Gastrocnemius medialis (tissue), 4 donors: ENCODE measurements around the gene PLB1. TPM values are rescaled to one million over a fixed set of nuclear protein-coding genes. Genes with fewer than 3 reads are reported as not detected.

Experiments used
- ATAC-seq, 2 donors: fragments of 150-250 bp; one replicate each; pipeline ENCODE4 v1.9.1; 2016
- DNase-seq, 2 donors: peaks; one replicate each; pipeline ENCODE4 v3.0.0-alpha.2; 2019
- H3K27ac ChIP-seq, 4 donors: fragments of 200-600 bp; sonication (generic); 1 replicate in 1 of 4; 2 replicates in 3 of 4; pipeline ENCODE4 v1.5.1; 2016 to 2018; ENCODE audit warnings: mild to moderate bottlenecking in 2 of 4, moderate library complexity in 1 of 4
- H3K27me3 ChIP-seq, 3 donors: fragments of 200-600 bp; sonication (generic) in 2 of 3; 1 replicate in 1 of 3; 2 replicates in 2 of 3; pipeline versions ENCODE4 v1.5.1 to v1.6.0; 2016 to 2019; ENCODE audit warnings: mild to moderate bottlenecking in 1 of 3, moderate library complexity in 1 of 3
- H3K36me3 ChIP-seq, 2 donors: fragments of 200-600 bp; sonication (generic) in 1 of 2; one replicate each; pipeline ENCODE4 v1.5.1; 2017 to 2018
- H3K4me1 ChIP-seq, 2 donors: fragments of 200-600 bp; sonication (generic) in 1 of 2; one replicate each; pipeline ENCODE4 v1.5.1; 2016 to 2017; ENCODE audit warnings: mild to moderate bottlenecking in 2 of 2
- H3K4me3 ChIP-seq, 4 donors: fragments of 200-600 bp; sonication (generic) in 3 of 4; 1 replicate in 1 of 4; 2 replicates in 3 of 4; pipeline ENCODE4 v1.5.1; 2016 to 2019; ENCODE audit warnings: mild to moderate bottlenecking in 2 of 4
- H3K9me3 ChIP-seq, 3 donors: fragments of 200-600 bp; sonication (generic) in 2 of 3; 1 replicate in 1 of 3; 2 replicates in 2 of 3; pipeline ENCODE4 v1.5.1; 2016 to 2019
- CTCF ChIP-seq, 5 experiments: fragments of 450-650 bp in 3 of 5; fragments of 200-600 bp in 2 of 5; sonication (generic) in 2 of 5; IDR thresholded peaks in 4 of 5; conservative IDR thresholded peaks in 1 of 5; 1 replicate in 4 of 5; 2 replicates in 1 of 5; pipeline ENCODE4 v1.5.1; 2016 to 2019; ENCODE audit warnings: antibody characterized with exemption in 5 of 5, mild to moderate bottlenecking in 3 of 5, moderate library complexity in 3 of 5
- POLR2A ChIP-seq, 2 donors: fragments of 450-650 bp; IDR thresholded peaks; one replicate each; pipeline ENCODE4 v1.6.1; 2017; ENCODE audit warnings: antibody characterized with exemption in 2 of 2, mild to moderate bottlenecking in 2 of 2, moderate library complexity in 2 of 2
- in situ Hi-C, 4 donors: fragments of 200-750 bp; cut with MboI; loops; one replicate each; pipeline versions ENCODE4 v1.15.0 to v1.8.0; 2017; ENCODE audit warnings: low sequenced_read_pairs in 4 of 4
- intact Hi-C: fragments of 100-400 bp; cut with DNase I; formaldehyde crosslinking; loops from one replicate; pipeline ENCODE4 v1.15.1; 2023; ENCODE audit warnings: low total_unique reads
- total RNA-seq, 4 donors: library from RNA; depleted of rRNA; stranded (reverse); fragments of >200 nt; gene quantifications; one replicate each; pipeline versions ENCODE4 v1.1.0 to v1.2.3, GENCODE V29; 2016

PLB1 gene
- total RNA-seq, 4 donors from 2014 or later: 1.2 to 4.3 (median 2.8) TPM

- H3K4me1 ChIP-seq: peaks cover 16 to 19% of the 10 kb centered on the region in 2 donors
- peak overlapping the region; percentile 56 to 78 (median 67) for H3K4me3 ChIP-seq
- intact Hi-C loops (loop anchor here (2.0 to 10.0 kb wide), 5 partner anchors 28 to 385 kb away; partner anchors contain the start of genes SPDYA and WDR43), in situ Hi-C loops (loop anchor here in 1 of 4 donors (25.0 kb wide), 1 partner anchor 320 kb away; the partner anchor contains the start of gene WDR43)
- no peak for TF ChIP-seq CTCF (IDR thresholded peaks at IDR 0.05 in 4 of 5, conservative IDR thresholded peaks at IDR 0.05 in 1 of 5)
- TF ChIP-seq POLR2A (IDR thresholded peaks at IDR 0.05): no peak
- no peaks in the 10 kb centered on the region for H3K9me3 ChIP-seq
- peak; percentile 39 to 48 for ATAC-seq
- H3K27ac ChIP-seq: peak overlapping the region; percentile 80 to 89 (median 85)
- H3K36me3 ChIP-seq: no peaks in the 10 kb centered on the region
- no peaks in the 10 kb centered on the region for H3K27me3 ChIP-seq
- DNase-seq: no peak
These were observed 71.2 kb downstream of the PLB1 start for GRCh38 chr2:28567061-28567471.

DNA sequence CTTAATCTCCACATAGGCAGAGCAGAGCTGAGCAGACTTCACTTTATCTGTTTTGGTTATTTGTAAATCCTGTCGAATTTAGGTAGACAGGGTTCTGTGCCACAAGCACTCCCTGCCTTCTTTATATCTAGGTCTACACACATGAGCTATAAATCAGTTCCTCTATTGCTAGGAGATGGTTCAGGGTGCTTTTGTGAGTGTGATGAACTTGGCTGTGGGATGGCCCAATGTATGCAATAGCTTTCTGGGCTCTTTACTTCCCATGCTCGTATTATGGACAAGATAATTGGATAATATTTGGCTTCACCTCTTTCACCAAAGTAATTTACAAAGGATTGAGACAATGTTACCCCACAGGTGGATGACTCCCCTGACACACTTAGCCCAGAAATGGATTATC, 72.2 kb downstream of the PLB1 start:
- intact Hi-C loops: loop anchor here (5.0 to 10.0 kb wide), 3 partner anchors 244 to 384 kb away; partner anchors contain the start of genes SPDYA and WDR43
- Histone ChIP-seq H3K27me3 (no peaks in the 10 kb centered on the region), H3K9me3 (no peaks in the 10 kb centered on the region), H3K4me3 (no peak overlapping the region), H3K27ac (peak overlapping the region; percentile 80 to 89 (median 85)), H3K4me1 (peaks cover 16 to 19% of the 10 kb centered on the region in 2 donors), H3K36me3 (no peaks in the 10 kb centered on the region)
- DNase-seq: no peak
- TF ChIP-seq CTCF (IDR thresholded peaks at IDR 0.05 in 4 of 5, conservative IDR thresholded peaks at IDR 0.05 in 1 of 5) (no peak), POLR2A (IDR thresholded peaks at IDR 0.05) (no peak)
- ATAC-seq: no peak
- in situ Hi-C loops: loop anchor here in 1 of 4 donors (25.0 kb wide), 1 partner anchor 319 kb away; the partner anchor contains the start of gene WDR43

DNA sequence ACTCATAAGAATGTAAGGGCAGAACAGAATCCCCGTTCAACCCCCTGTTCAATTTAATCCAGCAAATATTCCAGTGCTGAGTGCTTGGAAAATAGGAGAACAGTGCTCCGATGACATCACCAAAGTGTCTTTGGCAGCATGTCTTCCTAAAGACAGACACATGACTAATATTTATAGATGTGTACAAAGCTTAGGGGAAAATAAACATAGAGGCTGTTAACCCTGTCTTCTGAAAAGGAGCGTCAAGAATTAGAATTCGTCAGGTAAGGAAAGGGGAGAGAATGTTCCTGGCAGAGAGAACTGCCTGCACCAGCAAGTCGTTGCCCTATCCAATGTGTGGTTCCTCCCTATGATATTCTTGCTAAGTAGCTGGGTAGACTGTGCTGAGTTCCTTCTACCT, 72.7 kb downstream of the PLB1 start:
- Histone ChIP-seq H3K9me3 (no peaks in the 10 kb centered on the region), H3K27me3 (no peaks in the 10 kb centered on the region), H3K4me3 (no peak overlapping the region), H3K4me1 (peaks cover 16 to 19% of the 10 kb centered on the region in 2 donors), H3K27ac (peak overlapping the region; percentile 80 to 89 (median 85)), H3K36me3 (no peaks in the 10 kb centered on the region)
- TF ChIP-seq POLR2A (IDR thresholded peaks at IDR 0.05) (no peak), CTCF (IDR thresholded peaks at IDR 0.05 in 4 of 5, conservative IDR thresholded peaks at IDR 0.05 in 1 of 5) (no peak)
- in situ Hi-C loops (loop anchor here in 1 of 4 donors (25.0 kb wide), 1 partner anchor 319 kb away; the partner anchor contains the start of gene WDR43), intact Hi-C loops (loop anchor here (5.0 to 10.0 kb wide), 3 partner anchors 244 to 384 kb away; partner anchors contain the start of genes SPDYA and WDR43)
- ATAC-seq (peak; percentile 46 to 63), DNase-seq (no peak)

- Histone ChIP-seq H3K36me3 (no peaks in the 10 kb centered on the region), H3K27ac (no peak overlapping the region), H3K4me3 (no peak overlapping the region), H3K9me3 (no peaks in the 10 kb centered on the region), H3K27me3 (no peaks in the 10 kb centered on the region), H3K4me1 (peaks cover 16 to 19% of the 10 kb centered on the region in 2 donors)
- DNase-seq (no peak), ATAC-seq (no peak)
- TF ChIP-seq CTCF (IDR thresholded peaks at IDR 0.05 in 4 of 5, conservative IDR thresholded peaks at IDR 0.05 in 1 of 5): no peak
- TF ChIP-seq POLR2A (IDR thresholded peaks at IDR 0.05): no peak
- intact Hi-C loops (no loop called here), in situ Hi-C loops (loop anchor here in 1 of 4 donors (25.0 kb wide), 1 partner anchor 317 kb away; the partner anchor contains the start of gene WDR43)
These were observed 74.6 kb downstream of the PLB1 start for GRCh38 chr2:28570431-28570830.
